PC-9 (cell line): Measurements from ENCODE around the gene SRP9. TPM values are rescaled to one million over a fixed set of nuclear protein-coding genes. Genes with fewer than 3 reads are reported as not detected.

ENCODE experiments used
- BruUV-seq: library from RNA; stranded (reverse); fragments of 400-500 nt; replicated peaks from 2 replicates; lab custom pipeline; 2021; lab: Mats Ljungman, UMichigan
- CTCF ChIA-PET: fragments of 300-600 bp; sonication (Branson Sonifier 250); formaldehyde crosslinking; loops from one replicate; lab custom pipeline; 2022; ENCODE audit warnings: antibody characterized with exemption; lab: Charles Lee
- POLR2A ChIA-PET: fragments of 300-600 bp; sonication (Branson Sonifier 250); formaldehyde crosslinking; loops from one replicate; lab custom pipeline; 2022; ENCODE audit warnings: antibody characterized with exemption; ENCODE audit not compliant: unreplicated experiment; lab: Charles Lee
- DNase-seq, 2 experiments: peaks; one replicate each; pipeline versions ENCODE4 v3.0.0 to v3.0.0-alpha.2; 2015 to 2022; ENCODE audit warnings: mixed read lengths in 1 of 2
- H2AFZ ChIP-seq: fragments of 200-600 bp; sonication (generic); 2 replicates; pipeline ENCODE4 v1.8.1; 2017; ENCODE audit warnings: antibody characterized with exemption
- H3F3A ChIP-seq: fragments of 200-600 bp; sonication (generic); 2 replicates; pipeline ENCODE4 v1.8.1; 2017; ENCODE audit warnings: antibody characterized with exemption, mild to moderate bottlenecking, low read depth; ENCODE audit not compliant: insufficient read depth
- H3K27ac ChIP-seq: fragments of 200-600 bp; sonication (generic); 2 replicates; pipeline ENCODE4 v1.6.1; 2016; ENCODE audit warnings: mixed run types
- H3K27me3 ChIP-seq: fragments of 200-600 bp; sonication (generic); 2 replicates; pipeline ENCODE4 v1.6.1; 2016; ENCODE audit warnings: low read depth, mixed run types; ENCODE audit not compliant: insufficient read depth
- H3K36me3 ChIP-seq: fragments of 200-600 bp; sonication (generic); 2 replicates; pipeline ENCODE4 v1.6.1; 2016; ENCODE audit warnings: low read depth, mixed run types
- H3K4me1 ChIP-seq: fragments of 200-600 bp; sonication (generic); replicated peaks from 2 replicates; pipeline ENCODE4 v1.6.1; 2016; ENCODE audit warnings: mixed run types; ENCODE audit not compliant: insufficient read depth
- H3K4me2 ChIP-seq: fragments of 200-600 bp; sonication (generic); 2 replicates; pipeline ENCODE4 v1.6.1; 2017; ENCODE audit warnings: mixed run types
- H3K4me3 ChIP-seq: fragments of 200-600 bp; sonication (generic); 2 replicates; pipeline ENCODE4 v1.6.1; 2016; ENCODE audit warnings: mixed run types
- H3K79me2 ChIP-seq: fragments of 200-600 bp; sonication (generic); 2 replicates; pipeline ENCODE4 v1.6.1; 2017; ENCODE audit warnings: low read depth, mixed run types
- H3K9me2 ChIP-seq: fragments of 200-600 bp; sonication (generic); 2 replicates; pipeline ENCODE4 v1.8.1; 2017; ENCODE audit warnings: mild to moderate bottlenecking; ENCODE audit not compliant: insufficient read depth
- H3K9me3 ChIP-seq: fragments of 200-600 bp; sonication (generic); 2 replicates; pipeline ENCODE4 v1.8.1; 2016; ENCODE audit warnings: low read depth; ENCODE audit not compliant: insufficient read depth
- H4K20me1 ChIP-seq: fragments of 200-600 bp; sonication (generic); 2 replicates; pipeline ENCODE4 v1.8.1; 2017; ENCODE audit not compliant: insufficient read depth
- CTCF ChIP-seq: fragments of 200-600 bp; sonication (generic); conservative IDR thresholded peaks from 2 replicates; pipeline ENCODE4 v1.6.1; 2017; ENCODE audit warnings: mixed run types, antibody characterized with exemption, mild to moderate bottlenecking, moderate library complexity
- EZH2 ChIP-seq: fragments of 200-600 bp; sonication (generic); IDR thresholded peaks from 2 replicates; pipeline ENCODE4 v1.8.0; 2017; ENCODE audit warnings: antibody characterized with exemption, low read depth
- intact Hi-C: fragments of 100-400 bp; cut with micrococcal nuclease; formaldehyde crosslinking; loops from one replicate; pipeline ENCODE4 v1.10.0; 2022; ENCODE audit not compliant: unreplicated experiment
- total RNA-seq: library from RNA; stranded (reverse); gene quantifications from 2 replicates; pipeline ENCODE4 v1.2.3, GENCODE V29; 2021

The SRP9 gene
- total RNA-seq, 1 experiment from 2014 or later, result 406 TPM

- H3K4me1 ChIP-seq, result peaks cover 30% of the 10 kb centered on the region
- no peak overlapping the region for H3K27ac ChIP-seq
- no peak for DNase-seq
- H3K4me3 ChIP-seq, result no peak overlapping the region
- no TSS peak for BruUV-seq
- H3K4me2 ChIP-seq, result no peak overlapping the region
- intact Hi-C loops, result no loop called here
- H3F3A ChIP-seq, result peaks cover 33% of the 10 kb centered on the region
- H3K9me3 ChIP-seq, result no peaks in the 10 kb centered on the region
- H3K36me3 ChIP-seq, result no peaks in the 10 kb centered on the region
- no peaks in the 10 kb centered on the region for H4K20me1 ChIP-seq
- H2AFZ ChIP-seq, result no peak overlapping the region
- no peaks in the 10 kb centered on the region for H3K79me2 ChIP-seq
- H3K9me2 ChIP-seq, result no peaks in the 10 kb centered on the region
- H3K27me3 ChIP-seq, result no peaks in the 10 kb centered on the region
- ChIA-PET POLR2A (interaction anchor here (0.6 kb wide), 1 partner anchor 10 kb away, joined by 3 read pairs; no protein-coding TSS in a partner anchor), CTCF (no interaction called here)
- TF ChIP-seq EZH2, result no peak
- no peak for TF ChIP-seq CTCF
Observed at GRCh38 chr1:225750420-225750819, 27.2 kb upstream of the SRP9 start.

GRCh38 chr1:225750875-225751824 is 26.5 kb upstream of the SRP9 start:
- CTCF ChIA-PET, result no interaction called here
- no TSS peak for BruUV-seq
- Histone ChIP-seq H3K4me2 (no peak overlapping the region), H3K27ac (no peak overlapping the region), H3K36me3 (no peaks in the 10 kb centered on the region), H3K79me2 (no peaks in the 10 kb centered on the region), H3K4me3 (no peak overlapping the region), H3F3A (peaks cover 38% of the 10 kb centered on the region), H3K9me2 (no peaks in the 10 kb centered on the region), H3K4me1 (peaks cover 37% of the 10 kb centered on the region), H2AFZ (no peak overlapping the region), H4K20me1 (no peaks in the 10 kb centered on the region), H3K27me3 (no peaks in the 10 kb centered on the region), H3K9me3 (no peaks in the 10 kb centered on the region)
- TF ChIP-seq CTCF (no peak), EZH2 (no peak)
- no peak for DNase-seq
- intact Hi-C loops, result no loop called here
- POLR2A ChIA-PET, result no interaction called here

- no peaks in the 10 kb centered on the region for H3K79me2 ChIP-seq
- intact Hi-C loops, result no loop called here
- peaks cover 33% of the 10 kb centered on the region for H3K4me1 ChIP-seq
- no peak overlapping the region for H3K4me3 ChIP-seq
- no TSS peak for BruUV-seq
- TF ChIP-seq CTCF, result no peak
- H3F3A ChIP-seq, result peaks cover 33% of the 10 kb centered on the region
- H3K4me2 ChIP-seq, result no peak overlapping the region
- H4K20me1 ChIP-seq, result no peaks in the 10 kb centered on the region
- H2AFZ ChIP-seq, result no peak overlapping the region
- ChIA-PET POLR2A (no interaction called here), CTCF (interaction anchor here (0.7 kb wide), 1 partner anchor 33 kb away, joined by 4 read pairs; no protein-coding TSS in a partner anchor)
- no peaks in the 10 kb centered on the region for H3K36me3 ChIP-seq
- no peaks in the 10 kb centered on the region for H3K27me3 ChIP-seq
- H3K9me3 ChIP-seq, result no peaks in the 10 kb centered on the region
- no peak overlapping the region for H3K27ac ChIP-seq
- DNase-seq, result no peak
- H3K9me2 ChIP-seq, result no peaks in the 10 kb centered on the region
Observed at GRCh38 chr1:225752245-225752644, 25.4 kb upstream of the SRP9 start.
